Panc1 (cell line): ENCODE measurements around the gene PPP2R1B. TPM values are rescaled to one million over a fixed set of nuclear protein-coding genes. Genes with fewer than 3 reads are reported as not detected.

Experiments
- ATAC-seq: fragments of 200-7000 bp; cut with Tn5 transposase; 2 replicates; pipeline ENCODE4 v1.9.1; 2020; ENCODE audit warnings: mild to moderate bottlenecking, moderate library complexity
- BruUV-seq: library from RNA; stranded (reverse); fragments of 400-500 nt; replicated peaks from 2 replicates; lab custom pipeline; 2021; lab: Mats Ljungman, UMichigan
- CTCF ChIA-PET: fragments of 300-600 bp; sonication (Branson Sonifier 250); formaldehyde crosslinking; loops from one replicate; lab custom pipeline; 2022; ENCODE audit warnings: antibody characterized with exemption; lab: Charles Lee
- POLR2A ChIA-PET: fragments of 300-600 bp; sonication (Branson Sonifier 250); formaldehyde crosslinking; loops from one replicate; lab custom pipeline; 2022; ENCODE audit warnings: antibody characterized with exemption; lab: Charles Lee
- DNase-seq: peaks from one replicate; pipeline ENCODE4 v3.0.0-alpha.2; 2010; ENCODE audit warnings: low read depth, low spot score
- H3K27ac ChIP-seq: 2 replicates; pipeline ENCODE4 v1.5.1; 2011; ENCODE audit warnings: mild to moderate bottlenecking, low read length, inconsistent platforms
- H3K27me3 ChIP-seq: fragments of 200-500 bp; sonication (Bioruptor generic); 2 replicates; pipeline ENCODE4 v1.6.0; 2014; ENCODE audit warnings: low read length, inconsistent platforms; ENCODE audit not compliant: control insufficient read depth, insufficient read depth
- H3K36me3 ChIP-seq: fragments of 200-500 bp; sonication (Bioruptor generic); 2 replicates; pipeline ENCODE4 v1.5.1; 2014; ENCODE audit warnings: inconsistent platforms, mild to moderate bottlenecking, low read length, moderate library complexity; ENCODE audit not compliant: control insufficient read depth, insufficient read depth
- H3K4me1 ChIP-seq: 2 replicates; pipeline ENCODE4 v1.5.1; 2011; ENCODE audit warnings: inconsistent platforms, mild to moderate bottlenecking, low read length, moderate library complexity; ENCODE audit not compliant: control insufficient read depth, insufficient read depth
- H3K4me3 ChIP-seq, 2 experiments: 2 replicates each; pipeline ENCODE4 v1.5.1; 2011 to 2012; ENCODE audit warnings: low read depth in 2 of 2, low read length in 2 of 2, mild to moderate bottlenecking in 2 of 2, inconsistent platforms in 1 of 2, moderate library complexity in 1 of 2
- H3K9me3 ChIP-seq: fragments of 200-500 bp; sonication (Bioruptor generic); 2 replicates; pipeline ENCODE4 v1.5.1; 2014; ENCODE audit warnings: low read depth, mild to moderate bottlenecking, inconsistent platforms, low read length, moderate library complexity; ENCODE audit not compliant: control insufficient read depth, insufficient read depth
- CTCF ChIP-seq: fragments of 450-650 bp; IDR thresholded peaks from 2 replicates; pipeline ENCODE4 v1.5.1; 2017; ENCODE audit warnings: mild to moderate bottlenecking
- POLR2AphosphoS5 ChIP-seq: IDR thresholded peaks from 2 replicates; pipeline ENCODE4 v1.6.1; 2012; ENCODE audit warnings: mild to moderate bottlenecking, low read depth, low read length, moderate library complexity
- REST ChIP-seq, 2 experiments: IDR thresholded peaks; 2 replicates each; pipeline ENCODE4 v1.6.1; 2011 to 2012; ENCODE audit warnings: low read depth in 2 of 2, control low read depth in 1 of 2, low read length in 1 of 2, mild to moderate bottlenecking in 1 of 2, moderate library complexity in 1 of 2; ENCODE audit not compliant: insufficient read depth in 1 of 2
- SIN3A ChIP-seq: IDR thresholded peaks from 2 replicates; pipeline ENCODE4 v1.6.1; 2012; ENCODE audit warnings: low read depth, mild to moderate bottlenecking, low read length, moderate library complexity, borderline replicate concordance; ENCODE audit not compliant: insufficient read depth
- TCF7L2 ChIP-seq: IDR thresholded peaks from 2 replicates; pipeline ENCODE4 v1.6.1; 2011; ENCODE audit warnings: mild to moderate bottlenecking, low read depth, low read length, inconsistent platforms
- in situ Hi-C: cut with HindIII; loops from 2 replicates; pipeline ENCODE4 v1.10.0; 2016; ENCODE audit warnings: low sequenced_read_pairs, low pct_unique_long_range_greater_than_20kb
- intact Hi-C: fragments of 100-400 bp; cut with micrococcal nuclease; formaldehyde crosslinking; loops from one replicate; pipeline ENCODE4 v1.10.0; 2022; ENCODE audit not compliant: unreplicated experiment
- total RNA-seq: library from RNA; stranded (reverse); gene quantifications from one replicate; pipeline ENCODE4 v1.2.1, GENCODE V29; 2021; ENCODE audit not compliant: unreplicated experiment

PPP2R1B gene
- total RNA-seq, 1 experiment from 2014 or later = 57.7 TPM

- intact Hi-C loops (no loop called here), in situ Hi-C loops (no loop called here)
- no peak overlapping the region for H3K4me3 ChIP-seq
- ChIA-PET CTCF (interaction anchor here (1.2 kb wide), 1 partner anchor 14 kb away, joined by 3 read pairs; no protein-coding TSS in a partner anchor), POLR2A (no interaction called here)
- ATAC-seq (no peak), DNase-seq (no peak)
- H3K36me3 ChIP-seq = peaks cover 37% of the 10 kb centered on the region
- peaks cover 14% of the 10 kb centered on the region for H3K4me1 ChIP-seq
- no TSS peak for BruUV-seq
- TF ChIP-seq SIN3A (no peak), CTCF (peak; percentile 36; the same call in 1 of the 2 replicates)
- H3K9me3 ChIP-seq = no peaks in the 10 kb centered on the region
- H3K27ac ChIP-seq = no peak overlapping the region
- no peaks in the 10 kb centered on the region for H3K27me3 ChIP-seq
Measured at GRCh38 chr11:111762981-111763643, 3.1 kb downstream of the PPP2R1B start.

- Histone ChIP-seq H3K4me1 (peaks cover 14% of the 10 kb centered on the region), H3K4me3 (no peak overlapping the region), H3K27me3 (no peaks in the 10 kb centered on the region), H3K27ac (no peak overlapping the region), H3K9me3 (no peaks in the 10 kb centered on the region), H3K36me3 (peaks cover 37% of the 10 kb centered on the region)
- POLR2A ChIA-PET = no interaction called here
- no peak for DNase-seq
- CTCF ChIA-PET = interaction anchor here (1.2 kb wide), 1 partner anchor 15 kb away, joined by 3 read pairs; no protein-coding TSS in a partner anchor
- intact Hi-C loops (no loop called here), in situ Hi-C loops (no loop called here)
- no peak for ATAC-seq
- TF ChIP-seq TCF7L2 = no peak
- no peak for TF ChIP-seq REST (IDR thresholded peaks at IDR 0.05; ENCODE audit: insufficient read depth in 1 of 2, low read depth in 2 of 2, low read length in 1 of 2)
- no peak for TF ChIP-seq CTCF
- TF ChIP-seq SIN3A = no peak
- TF ChIP-seq POLR2AphosphoS5 = no peak
- BruUV-seq = no TSS peak
Measured at GRCh38 chr11:111762526-111762925, 3.7 kb downstream of the PPP2R1B start.
